ENCODE results near the gene APOBEC2.
"Not testable (repeated sequence)": the region's sequence is repeated elsewhere in the genome, so short reads cannot be mapped to it uniquely, and the experiment has no call there.

APOBEC2 gene

GRCh38 chr6:41053041-41053440 lies at the start of gene APOBEC2:
TSS of gene APOBEC2 (plus strand) at chr6:41053202. CDS start at chr6:41053348, 146 bp downstream.
- no peak for DNase-seq (ENCODE audit: low read depth in 3 of 3)

- DNase-seq (ENCODE audit: low read depth in 3 of 3): peak; percentile 11 to 51 (median 23)
These were observed 46.8 kb upstream of the APOBEC2 start for GRCh38 chr6:41006217-41006616.

GRCh38 chr6:41006980-41007379 lies 46.0 kb upstream of the APOBEC2 start:
- not testable (repeated sequence) for DNase-seq (ENCODE audit: low read depth in 3 of 3)

- DNase-seq (ENCODE audit: low read depth in 3 of 3): no peak
These were observed 45.0 kb upstream of the APOBEC2 start for GRCh38 chr6:41008011-41008410.

- no peak for DNase-seq (ENCODE audit: low read depth in 3 of 3)
These were observed 43.3 kb upstream of the APOBEC2 start for GRCh38 chr6:41009669-41010068.

- no peak for DNase-seq (ENCODE audit: low read depth in 3 of 3)
These were observed 41.3 kb upstream of the APOBEC2 start for GRCh38 chr6:41011673-41012072.

GRCh38 chr6:41013466-41014153 lies 39.4 kb upstream of the APOBEC2 start:
- DNase-seq (ENCODE audit: low read depth in 3 of 3): no peak

GRCh38 chr6:41014780-41015179 lies 38.2 kb upstream of the APOBEC2 start:
- no peak for DNase-seq (ENCODE audit: low read depth in 3 of 3)

- DNase-seq (ENCODE audit: low read depth in 3 of 3): not testable (repeated sequence)
These were observed 37.1 kb upstream of the APOBEC2 start for GRCh38 chr6:41015860-41016259.

- no peak for DNase-seq (ENCODE audit: low read depth in 3 of 3)
These were observed 35.3 kb upstream of the APOBEC2 start for GRCh38 chr6:41017663-41018062.

- DNase-seq (ENCODE audit: low read depth in 3 of 3): no peak
These were observed 31.2 kb upstream of the APOBEC2 start for GRCh38 chr6:41021832-41022231.

- no peak for DNase-seq (ENCODE audit: low read depth in 3 of 3)
These were observed 30.7 kb upstream of the APOBEC2 start for GRCh38 chr6:41022294-41022693.

GRCh38 chr6:41023114-41023513 lies 29.9 kb upstream of the APOBEC2 start:
- DNase-seq (ENCODE audit: low read depth in 3 of 3): no peak

GRCh38 chr6:41025966-41026530 lies 27.0 kb upstream of the APOBEC2 start:
- DNase-seq (ENCODE audit: low read depth in 3 of 3): no peak

GRCh38 chr6:41027241-41027640 lies 25.8 kb upstream of the APOBEC2 start:
- DNase-seq (ENCODE audit: low read depth in 3 of 3): no peak

- peak; percentile 48 to 78 (median 52) for DNase-seq (ENCODE audit: low read depth in 3 of 3)
These were observed 25.0 kb upstream of the APOBEC2 start for GRCh38 chr6:41027799-41028560.

GRCh38 chr6:41028561-41029412 lies 24.2 kb upstream of the APOBEC2 start:
- DNase-seq (ENCODE audit: low read depth in 3 of 3): no peak

- no peak for DNase-seq (ENCODE audit: low read depth in 3 of 3)
These were observed 20.2 kb upstream of the APOBEC2 start for GRCh38 chr6:41032830-41033229.

- no peak for DNase-seq (ENCODE audit: low read depth in 3 of 3)
These were observed 19.2 kb upstream of the APOBEC2 start for GRCh38 chr6:41033776-41034175.

GRCh38 chr6:41036186-41036585 lies 16.8 kb upstream of the APOBEC2 start:
- DNase-seq (ENCODE audit: low read depth in 3 of 3): no peak

GRCh38 chr6:41036601-41037000 lies 16.4 kb upstream of the APOBEC2 start:
- no peak for DNase-seq (ENCODE audit: low read depth in 3 of 3)

Measured in stimulated activated CD4-positive, alpha-beta T cell treated with anti-CD3 and anti-CD28 coated beads, TNF-alpha, amount 100 ng/mL, for 48 hours (primary cell).